WTC11 (cell line): ENCODE data around the gene GPS2. TPM values are rescaled to one million over a fixed set of nuclear protein-coding genes. Genes with fewer than 3 reads are reported as not detected.

Experiments used
- ATAC-seq: fragments of 200-7000 bp; cut with Tn5 transposase; 2 replicates; pipeline ENCODE4 v1.10.0; 2021; ENCODE audit warnings: mild to moderate bottlenecking, moderate library complexity
- CTCF ChIA-PET: fragments of 300-600 bp; sonication (Branson Sonifier 250); formaldehyde crosslinking; loops from one replicate; lab custom pipeline; 2021; ENCODE audit warnings: antibody characterized with exemption; lab: Charles Lee
- POLR2A ChIA-PET: fragments of 350-600 bp; sonication (Branson Sonifier 250); formaldehyde crosslinking; loops from one replicate; lab custom pipeline; 2021; ENCODE audit warnings: antibody characterized with exemption; lab: Charles Lee
- DNase-seq: peaks from one replicate; pipeline ENCODE4 v3.0.0; 2021; ENCODE audit warnings: low spot score
- H3K27ac Mint-ChIP-seq: 2 replicates; pipeline ENCODE4 v1.8.0; 2021; ENCODE audit warnings: mixed read lengths
- H3K27me3 Mint-ChIP-seq: 2 replicates; pipeline ENCODE4 v1.8.0; 2021; ENCODE audit warnings: low read depth, mild to moderate bottlenecking, moderate library complexity, mixed read lengths
- H3K36me3 Mint-ChIP-seq: 2 replicates; pipeline ENCODE4 v1.8.0; 2021; ENCODE audit warnings: mixed read lengths
- H3K4me1 Mint-ChIP-seq: 2 replicates; pipeline ENCODE4 v1.8.0; 2022; ENCODE audit warnings: mixed read lengths
- H3K4me3 Mint-ChIP-seq: 2 replicates; pipeline ENCODE4 v1.8.0; 2021; ENCODE audit warnings: mild to moderate bottlenecking, moderate library complexity, mixed read lengths
- H3K9me3 Mint-ChIP-seq: 2 replicates; pipeline ENCODE4 v1.8.0; 2021; ENCODE audit warnings: mixed read lengths
- ATF6 ChIP-seq: sonication (generic); formaldehyde crosslinking; IDR thresholded peaks from 2 replicates; pipeline ENCODE4 v1.8.1; 2023; ENCODE audit warnings: mild to moderate bottlenecking, missing genetic modification reagents
- CREM ChIP-seq: sonication (generic); formaldehyde crosslinking; IDR thresholded peaks from 2 replicates; pipeline ENCODE4 v1.8.1; 2022; ENCODE audit warnings: mild to moderate bottlenecking, missing genetic modification reagents, moderate library complexity
- E2F4 ChIP-seq: sonication (generic); formaldehyde crosslinking; IDR thresholded peaks from 2 replicates; pipeline ENCODE4 v1.8.1; 2022; ENCODE audit warnings: low read depth, mild to moderate bottlenecking, moderate library complexity, missing genetic modification reagents, borderline replicate concordance
- ESRRA ChIP-seq: sonication (generic); formaldehyde crosslinking; IDR thresholded peaks from 2 replicates; pipeline ENCODE4 v1.8.1; 2022; ENCODE audit warnings: mild to moderate bottlenecking, missing genetic modification reagents, borderline replicate concordance
- FOXK1 ChIP-seq: sonication (generic); formaldehyde crosslinking; IDR thresholded peaks from 2 replicates; pipeline ENCODE4 v1.8.0; 2022; ENCODE audit warnings: mild to moderate bottlenecking, moderate library complexity, missing genetic modification reagents
- HMGXB4 ChIP-seq: sonication (generic); formaldehyde crosslinking; IDR thresholded peaks from 2 replicates; pipeline ENCODE4 v1.8.1; 2023; ENCODE audit warnings: mild to moderate bottlenecking, moderate library complexity, missing genetic modification reagents
- JAZF1 ChIP-seq: fragments of 250-450 bp; sonication (Bioruptor Pico); IDR thresholded peaks from 2 replicates; pipeline ENCODE4 v1.9.0; 2021; ENCODE audit warnings: moderate library complexity, mild to moderate bottlenecking, inconsistent platforms
- NFE2L1 ChIP-seq: sonication (generic); formaldehyde crosslinking; IDR thresholded peaks from 2 replicates; pipeline ENCODE4 v1.8.1; 2023; ENCODE audit warnings: missing genetic modification reagents
- SMAD3 ChIP-seq: sonication (generic); formaldehyde crosslinking; IDR thresholded peaks from 2 replicates; pipeline ENCODE4 v1.8.0; 2022; ENCODE audit warnings: missing genetic modification reagents, mild to moderate bottlenecking, borderline replicate concordance
- ZMAT4 ChIP-seq: fragments of 250-450 bp; sonication (Bioruptor Pico); IDR thresholded peaks from 2 replicates; pipeline ENCODE4 v1.9.0; 2021; ENCODE audit warnings: mild to moderate bottlenecking
- ZNF263 ChIP-seq: sonication (generic); formaldehyde crosslinking; IDR thresholded peaks from 2 replicates; pipeline ENCODE4 v1.8.1; 2022; ENCODE audit warnings: low read depth, mild to moderate bottlenecking, moderate library complexity, missing genetic modification reagents
- ZNF317 ChIP-seq: sonication (generic); formaldehyde crosslinking; IDR thresholded peaks from 2 replicates; pipeline ENCODE4 v1.8.1; 2023; ENCODE audit warnings: low read depth, mild to moderate bottlenecking, moderate library complexity, missing genetic modification reagents, borderline replicate concordance
- ZNF416 ChIP-seq: fragments of 250-450 bp; sonication (Bioruptor Pico); IDR thresholded peaks from 2 replicates; pipeline ENCODE4 v1.9.0; 2021; ENCODE audit warnings: mild to moderate bottlenecking, inconsistent platforms
- ZSCAN18 ChIP-seq: fragments of 250-450 bp; sonication (Bioruptor Pico); IDR thresholded peaks from 2 replicates; pipeline ENCODE4 v2.1.2; 2022; ENCODE audit warnings: mild to moderate bottlenecking, moderate library complexity
- total RNA-seq: library from RNA; stranded (reverse); gene quantifications from 3 replicates; pipeline ENCODE4 v1.2.3, GENCODE V29; 2021

GPS2 gene
- total RNA-seq, 1 experiment from 2014 or later: 55.9 TPM

- no peak for TF ChIP-seq ZNF263 (CRISPR knock-in tag)
- no peak for TF ChIP-seq CREM (CRISPR knock-in tag)
- TF ChIP-seq ATF6 (CRISPR knock-in tag): no peak
- TF ChIP-seq NFE2L1 (CRISPR knock-in tag): no peak
- TF ChIP-seq FOXK1 (CRISPR knock-in tag): no peak
- TF ChIP-seq SMAD3 (CRISPR knock-in tag): no peak
- TF ChIP-seq HMGXB4 (CRISPR knock-in tag): no peak
- TF ChIP-seq E2F4 (CRISPR knock-in tag): no peak
Observed at GRCh38 chr17:7352910-7353635, 37.9 kb upstream of the GPS2 start (continued).

- no peak for TF ChIP-seq ESRRA (CRISPR knock-in tag)
- no peak for TF ChIP-seq HMGXB4 (CRISPR knock-in tag)
- no peak for TF ChIP-seq ZSCAN18 (CRISPR knock-in tag)
- no peak for TF ChIP-seq ZNF416
- no peak for TF ChIP-seq ZNF317 (CRISPR knock-in tag)
- TF ChIP-seq JAZF1 (CRISPR knock-in tag): no peak
- no peak for TF ChIP-seq ZMAT4 (CRISPR knock-in tag)
- ATAC-seq (no peak), DNase-seq (no peak)
- H3K4me1 Mint-ChIP-seq: peaks cover 33% of the 10 kb centered on the region
- peak overlapping the region; percentile 60; the same call in 1 of the 2 replicates for H3K27ac Mint-ChIP-seq
- CTCF ChIA-PET: interaction anchor here (0.6 to 6.6 kb wide), 10 partner anchors 16 to 208 kb away, joined by 3 to 69 read pairs (median 4); partner anchors contain the start of genes ACAP1, NEURL4, TMEM102 and TMEM256
- H3K36me3 Mint-ChIP-seq: no peaks in the 10 kb centered on the region
- H3K27me3 Mint-ChIP-seq: peaks cover 12% of the 10 kb centered on the region
- H3K4me3 Mint-ChIP-seq: peak overlapping the region; percentile 81
- H3K9me3 Mint-ChIP-seq: no peaks in the 10 kb centered on the region
- POLR2A ChIA-PET: interaction anchor here (0.9 to 1.3 kb wide), 2 partner anchors 52 to 71 kb away, joined by 3 to 4 read pairs; partner anchors contain the start of gene TMEM256
Observed at GRCh38 chr17:7352503-7352889, 37.3 kb upstream of the GPS2 start.
